Activated naive CD4-positive, alpha-beta T cell treated with anti-CD3 and anti-CD28 coated beads, Interleukin-2, amount 50 U/mL, for 16 hours (primary cell): ENCODE results near the gene FTO.

Source experiments
- DNase-seq: peaks from one replicate; pipeline ENCODE4 v3.0.0-alpha.2; 2020

Gene FTO

DNA sequence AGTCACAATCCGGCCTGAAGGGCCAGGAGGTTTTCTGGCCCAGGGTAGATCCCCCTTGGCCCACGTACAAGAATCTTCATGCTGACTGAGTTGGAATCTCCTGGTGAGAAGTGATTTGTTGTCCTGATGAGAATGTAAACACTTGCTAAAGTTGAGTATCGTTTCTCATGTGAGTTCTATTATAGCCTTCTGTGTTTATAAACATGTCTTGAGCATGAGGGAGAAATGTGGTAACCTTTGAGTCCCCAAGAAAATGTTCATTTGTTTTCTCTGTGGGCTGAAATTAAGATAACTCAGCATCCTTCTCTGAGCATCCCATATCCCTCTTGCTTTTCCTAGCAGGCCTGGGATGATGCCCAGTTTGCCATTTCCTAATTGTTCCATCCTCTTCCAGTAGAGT is 204.8 kb downstream of the FTO start:
- no peak for DNase-seq

- no peak for DNase-seq
These were observed 207.0 kb downstream of the FTO start for GRCh38 chr16:53910990-53911389.

- DNase-seq, result no peak
These were observed 207.6 kb downstream of the FTO start for GRCh38 chr16:53911513-53911912.

DNA sequence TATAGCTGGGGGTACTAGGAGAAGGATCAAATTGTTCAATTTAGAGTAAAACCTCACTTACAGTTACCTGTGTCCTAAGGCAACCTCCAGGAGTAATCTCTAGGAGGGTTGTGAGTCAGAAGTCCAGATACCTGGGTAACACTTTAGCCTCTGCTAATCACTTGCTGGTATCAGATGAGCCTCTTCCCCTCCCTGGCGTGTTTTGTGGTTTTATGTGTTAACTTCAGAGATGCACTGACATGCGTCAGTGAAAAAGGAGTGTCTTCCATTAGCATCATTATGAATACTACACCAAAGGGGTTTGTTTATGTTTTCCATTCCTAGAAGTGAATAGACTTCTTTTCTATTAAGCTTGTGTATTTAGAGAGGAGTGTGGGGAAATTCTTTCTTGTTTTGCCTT is 208.2 kb downstream of the FTO start:
- DNase-seq, result no peak

DNA sequence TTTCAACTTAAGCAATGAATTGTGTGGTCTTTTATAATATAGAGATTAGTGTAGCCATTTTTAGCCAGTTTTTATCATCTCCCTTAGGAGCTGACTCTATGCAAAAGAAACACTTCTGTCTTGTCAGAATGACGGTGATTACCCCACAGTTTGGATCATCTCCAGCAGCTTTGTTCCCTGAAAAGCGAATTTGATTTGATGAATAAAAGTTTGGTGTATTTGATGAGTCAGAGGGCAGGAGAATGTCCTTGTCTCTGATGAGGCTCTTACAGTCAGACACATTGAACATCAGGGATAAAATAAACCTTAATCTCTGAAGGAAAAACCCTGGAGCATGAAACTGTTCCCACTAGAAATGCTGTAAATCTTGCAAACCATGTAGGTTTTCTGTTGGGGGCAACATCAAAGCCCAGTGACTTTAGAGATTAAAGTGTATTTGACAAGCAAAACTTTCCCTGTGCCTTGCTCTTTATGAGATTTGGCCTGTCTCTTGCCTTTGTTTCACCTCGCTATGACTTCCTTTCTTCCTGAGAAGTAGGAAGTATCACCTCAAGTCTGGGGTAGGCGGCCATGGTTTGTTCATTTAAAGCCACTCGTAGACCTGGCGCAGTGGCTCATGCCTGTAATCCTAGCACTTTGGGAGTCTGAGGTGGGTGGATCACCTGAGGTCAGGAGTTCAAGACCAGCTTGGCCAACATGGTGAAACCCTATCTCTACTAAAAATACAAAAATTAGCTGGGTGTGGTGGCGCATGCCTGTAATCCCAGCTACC is 209.3 kb downstream of the FTO start:
- no peak for DNase-seq

GRCh38 chr16:53913920-53914319 is 210.0 kb downstream of the FTO start:
- no peak for DNase-seq

DNA sequence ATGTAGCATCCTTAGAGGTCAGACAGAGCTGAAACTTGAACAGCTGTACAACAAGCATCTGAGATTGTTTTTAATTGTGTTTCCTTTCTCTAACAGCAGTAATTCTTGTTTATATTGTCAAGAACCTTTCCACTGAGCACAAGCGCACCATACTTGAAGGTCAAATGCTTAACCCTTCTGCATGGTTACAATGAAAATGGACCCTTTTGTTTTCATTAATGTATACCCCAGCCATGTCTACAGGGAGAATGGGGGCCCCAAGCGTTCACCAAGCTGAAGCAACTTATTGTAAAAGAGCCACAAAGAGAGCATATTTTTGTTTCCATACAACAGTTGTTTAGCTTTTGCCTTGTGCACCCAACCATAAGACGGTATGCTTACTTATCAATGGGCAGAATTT is 210.8 kb downstream of the FTO start:
- no peak for DNase-seq

DNA sequence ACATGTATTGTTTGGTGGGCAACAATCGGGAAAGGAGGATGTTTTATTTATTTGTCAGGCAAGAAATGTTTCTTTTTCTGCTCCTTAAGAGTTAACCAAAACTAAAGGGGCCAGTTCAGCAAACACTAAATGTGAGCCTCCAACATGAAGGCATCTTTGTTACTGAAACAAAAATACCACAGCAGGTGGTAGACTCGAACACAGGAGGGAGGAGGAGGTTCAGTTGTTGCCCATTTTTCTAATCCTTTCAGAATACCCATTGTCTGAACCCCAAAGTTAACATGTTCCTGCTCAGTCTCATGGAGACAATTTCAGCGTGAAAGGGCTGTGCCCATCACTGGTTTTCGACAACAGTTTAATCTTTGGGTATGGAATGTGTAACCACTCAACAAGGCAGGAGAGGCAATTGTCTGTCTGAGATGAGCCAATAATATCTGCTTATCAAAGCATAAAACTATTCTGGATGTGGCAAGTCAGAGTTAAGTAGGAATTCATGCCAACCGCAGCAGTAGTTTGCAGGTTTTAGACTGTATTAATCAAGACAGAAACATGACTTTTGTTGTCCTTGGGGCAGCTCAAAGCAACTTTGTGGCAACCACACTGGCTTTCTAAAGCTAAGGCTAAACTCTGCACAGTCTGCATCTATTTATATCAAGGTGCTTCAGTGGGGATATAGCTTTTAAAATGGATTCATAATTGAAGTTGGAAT is 211.7 kb downstream of the FTO start:
- DNase-seq, result no peak

- DNase-seq, result no peak
These were observed 217.0 kb downstream of the FTO start for GRCh38 chr16:53920988-53921387.

GRCh38 chr16:53922067-53922806 is 218.3 kb downstream of the FTO start:
- no peak for DNase-seq

GRCh38 chr16:53922807-53923571 is 219.0 kb downstream of the FTO start:
- DNase-seq, result no peak

DNA sequence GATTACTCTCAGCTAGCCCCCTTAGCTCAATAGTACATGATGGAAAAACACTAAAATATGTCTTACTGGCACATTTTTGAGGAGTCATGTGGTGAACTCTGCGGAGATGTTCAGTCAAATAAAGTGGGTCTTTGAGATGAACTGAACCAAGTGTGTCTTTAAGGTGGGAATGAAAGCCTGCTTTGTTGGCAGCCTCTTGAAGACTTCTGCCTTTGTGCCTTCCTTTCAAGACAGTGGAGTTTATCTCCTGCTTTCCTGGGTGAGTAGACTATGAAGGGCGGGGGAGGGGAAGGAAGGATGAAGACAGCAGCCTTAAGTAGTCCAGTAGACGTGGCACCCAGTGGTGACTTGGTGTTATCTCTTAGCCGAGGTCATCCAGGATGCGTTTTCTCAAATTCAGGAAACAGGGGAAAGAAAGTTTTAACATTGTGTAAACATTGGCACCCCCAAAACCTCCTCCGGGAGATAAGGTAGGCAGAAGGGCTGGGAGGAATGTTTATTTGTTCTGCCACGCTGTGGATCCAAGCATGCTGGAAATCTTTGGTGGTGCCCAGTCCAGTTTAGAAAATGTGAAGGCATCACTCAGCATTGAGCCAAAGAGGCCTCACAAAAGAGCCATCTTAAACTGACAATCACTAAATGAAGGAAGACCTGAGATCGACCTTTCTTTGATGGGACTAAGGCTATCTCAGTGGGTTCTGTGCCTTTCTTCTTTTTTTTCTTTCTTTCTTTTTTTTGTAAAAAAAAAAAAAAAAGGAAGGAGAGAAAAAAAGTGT is 220.6 kb downstream of the FTO start:
- DNase-seq, result no peak

DNA sequence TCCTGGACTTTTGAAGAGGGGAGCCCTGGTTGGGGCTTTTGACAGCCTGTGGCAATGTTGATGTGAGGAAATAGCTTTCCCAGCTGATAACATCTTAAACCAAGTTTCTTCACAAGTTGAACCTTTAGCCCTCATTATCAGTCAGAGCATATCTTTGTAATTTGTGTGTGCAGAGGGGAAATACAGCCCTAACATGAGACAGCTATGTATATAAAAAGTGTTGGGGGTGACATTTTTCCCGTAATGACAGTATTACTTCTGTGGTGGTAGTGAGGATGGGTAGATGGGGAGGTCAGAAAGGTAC is 221.1 kb downstream of the FTO start:
- no peak for DNase-seq

DNA sequence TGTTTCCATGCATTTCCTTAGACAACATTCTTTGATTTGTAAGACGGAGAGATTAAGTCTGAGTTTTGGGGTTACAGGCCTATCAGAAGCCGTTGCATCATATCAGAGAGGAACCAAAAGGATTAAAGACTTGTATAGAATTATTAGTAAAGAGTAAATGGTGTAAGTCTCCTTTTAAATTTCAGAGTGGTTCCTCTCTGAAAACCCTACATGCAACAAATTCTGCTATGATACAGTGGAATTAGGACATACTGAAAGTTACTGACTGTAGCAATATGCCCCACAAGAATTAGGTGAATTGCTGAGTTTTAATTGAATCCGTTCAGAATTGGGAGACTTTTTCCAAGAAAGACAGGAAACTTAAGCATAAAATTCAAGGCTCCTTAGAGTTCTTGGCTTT is 221.6 kb downstream of the FTO start:
- no peak for DNase-seq

GRCh38 chr16:53926209-53926608 is 222.3 kb downstream of the FTO start:
- DNase-seq, result no peak

DNA sequence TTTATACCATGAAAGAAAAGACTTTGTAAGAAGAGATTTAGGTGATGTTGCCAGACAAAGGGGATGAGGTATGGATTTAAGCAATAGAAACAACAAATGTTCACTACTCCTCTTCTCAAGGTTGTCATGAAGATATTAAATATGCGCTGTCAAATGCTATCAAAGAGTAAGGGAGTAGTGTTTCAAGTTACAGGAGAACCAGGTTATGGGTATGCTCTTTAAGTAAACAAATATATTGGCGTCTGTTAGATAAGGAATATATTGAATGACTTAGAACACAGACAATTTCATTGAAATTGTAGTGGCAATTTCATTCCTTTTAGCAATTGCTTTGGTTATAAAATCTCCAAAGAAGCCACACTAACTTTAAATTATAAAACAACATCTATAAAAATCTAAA is 229.0 kb downstream of the FTO start:
- DNase-seq, result no peak

DNA sequence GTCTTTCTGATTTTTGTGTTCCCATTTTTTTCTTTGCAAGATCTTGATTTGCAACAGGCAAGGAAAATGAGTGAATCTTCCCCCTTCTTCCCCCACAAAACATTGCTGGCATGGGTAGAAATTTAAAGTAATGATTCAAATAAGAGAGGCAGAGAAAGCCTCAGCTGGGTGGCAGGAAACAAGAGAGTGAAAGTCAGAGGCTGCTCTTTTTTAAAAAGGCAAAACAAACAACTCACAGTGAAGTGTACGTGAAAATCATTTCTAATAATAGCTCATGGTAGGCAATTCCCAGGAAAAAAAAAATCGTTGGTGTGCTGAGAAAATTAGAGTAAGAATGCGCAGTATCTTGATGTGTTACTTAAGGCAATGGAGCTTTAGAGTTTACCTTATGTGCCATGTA is 229.5 kb downstream of the FTO start:
- DNase-seq, result no peak

GRCh38 chr16:53936052-53936451 is 232.1 kb downstream of the FTO start:
- no peak for DNase-seq

DNA sequence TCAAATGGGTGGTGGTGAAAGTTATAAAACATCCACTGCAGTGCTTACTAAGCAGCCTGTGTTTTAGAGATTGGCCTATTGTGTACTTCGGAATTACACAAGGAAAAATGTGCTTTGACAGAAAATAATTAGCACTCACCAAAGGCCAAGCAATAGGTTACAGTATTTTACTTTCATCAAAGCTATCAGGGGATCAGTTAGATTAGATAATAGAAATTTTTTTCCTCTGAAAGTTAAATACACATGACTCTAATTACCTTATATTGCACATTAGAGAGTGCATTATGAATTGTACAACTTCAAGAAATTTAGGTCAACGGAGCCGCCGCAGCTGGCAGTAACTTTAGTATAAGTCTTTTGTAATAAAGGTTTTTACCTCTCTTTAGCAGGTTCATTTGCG is 232.6 kb downstream of the FTO start:
- no peak for DNase-seq

GRCh38 chr16:53937161-53937880 is 233.4 kb downstream of the FTO start:
- no peak for DNase-seq

GRCh38 chr16:53944025-53944424 is 240.1 kb downstream of the FTO start:
- DNase-seq, result no peak

- DNase-seq, result no peak
These were observed 242.0 kb downstream of the FTO start for GRCh38 chr16:53945996-53946395.
